Muscle of back (tissue), 11 donors: Measurements from ENCODE around the gene MDN1. TPM values are rescaled to one million over a fixed set of nuclear protein-coding genes. Genes with fewer than 3 reads are reported as not detected.
A peak's percentile ranks its signal among the peaks of the same experiment; 100 is the strongest.

Experiments
- DNase-seq, 3 donors: peaks; one replicate each; pipeline versions ENCODE4 v3.0.0 to v3.0.0-alpha.2; 2013
- polyA plus RNA-seq, 10 donors: library from polyadenylated mRNA; unstranded; fragments of 120-200 nt; gene quantifications; one replicate each; pipeline ENCODE4 v1.2.1, GENCODE V29; 2013; ENCODE audit not compliant: insufficient read length in 10 of 10

The MDN1 gene
- polyA plus RNA-seq, 10 donors: 23.6 to 34.6 (median 30.7) TPM

GRCh38 chr6:89610149-89610642 lies 209.4 kb downstream of the MDN1 start:
- DNase-seq: peak; percentile 2 to 26 (median 21)

GRCh38 chr6:89605861-89606260 lies 213.7 kb downstream of the MDN1 start:
- no peak for DNase-seq

GRCh38 chr6:89604653-89605052 lies 214.9 kb downstream of the MDN1 start:
- DNase-seq: no peak

GRCh38 chr6:89602166-89602565 lies 217.4 kb downstream of the MDN1 start:
- DNase-seq: no peak

- peak in 1 of 3 donors; percentile 11 for DNase-seq
Observed at GRCh38 chr6:89599727-89600126, 219.9 kb downstream of the MDN1 start.

GRCh38 chr6:89597988-89598387 lies 221.6 kb downstream of the MDN1 start:
- peak; percentile 21 to 48 (median 24) for DNase-seq

- DNase-seq: no peak
Observed at GRCh38 chr6:89597372-89597771, 222.2 kb downstream of the MDN1 start.

GRCh38 chr6:89596484-89596883 lies 223.1 kb downstream of the MDN1 start:
- no peak for DNase-seq

GRCh38 chr6:89596056-89596455 lies 223.5 kb downstream of the MDN1 start:
- no peak for DNase-seq

Other genes starting within 250 kb of the MDN1 start
- gene LYRM2, start 181.0 kb downstream of the MDN1 start, polyA plus RNA-seq: 10 to 100 TPM; 21.7 to 35.8 (median 27.7) TPM
- 10 to 100 TPM; 10.7 to 19.2 (median 16.1) TPM for gene CASP8AP2, start 10.1 kb upstream of the MDN1 start, polyA plus RNA-seq
- not detected for gene GJA10, start 74.7 kb upstream of the MDN1 start, polyA plus RNA-seq